AG04450 (cell line): ENCODE measurements around the gene ME1. TPM values are rescaled to one million over a fixed set of nuclear protein-coding genes. Genes with fewer than 3 reads are reported as not detected.
A peak's percentile ranks its signal among the peaks of the same experiment; 100 is the strongest.

Experiments
- CTCF ChIA-PET: fragments of 300-600, 350-600 bp; formaldehyde crosslinking; extraction: SDS; loops from one replicate; lab custom pipeline; 2022; ENCODE audit warnings: antibody characterized with exemption, inconsistent platforms; lab: Charles Lee
- POLR2A ChIA-PET: fragments of 350-600 bp; formaldehyde crosslinking; extraction: SDS; loops from one replicate; lab custom pipeline; 2021; ENCODE audit warnings: antibody characterized with exemption, inconsistent platforms; lab: Yijun Ruan, JAX
- DNase-seq: peaks from one replicate; pipeline ENCODE4 v3.0.0-alpha.2; 2011; ENCODE audit warnings: low read depth, low spot score
- H3K27ac ChIP-seq: one replicate; pipeline ENCODE4 v1.5.1; 2012; ENCODE audit warnings: low read depth, low read length, control low read depth
- H3K27me3 ChIP-seq: one replicate; pipeline ENCODE4 v1.6.0; 2012; ENCODE audit warnings: low read length; ENCODE audit not compliant: control insufficient read depth, insufficient read depth
- H3K4me3 ChIP-seq: 2 replicates; pipeline ENCODE4 v1.5.1; 2011; ENCODE audit warnings: mild to moderate bottlenecking, low read depth, low read length, control low read depth
- H3K9me3 ChIP-seq: 2 replicates; pipeline ENCODE4 v1.5.1; 2012; ENCODE audit warnings: low read length; ENCODE audit not compliant: control insufficient read depth, insufficient read depth
- CTCF ChIP-seq: IDR thresholded peaks from 2 replicates; pipeline ENCODE4 v1.5.1; 2011; ENCODE audit warnings: low read depth, low read length, control low read depth, inconsistent platforms
- polyA plus RNA-seq: library from polyadenylated mRNA; depleted of rRNA; stranded (reverse); fragments of >200 nt; gene quantifications from 2 replicates; pipeline ENCODE4 v1.2.3, GENCODE V29; 2011

Gene ME1
- polyA plus RNA-seq, 1 experiment = 31.8 TPM

- DNase-seq = peak; percentile 36
- POLR2A ChIA-PET = no interaction called here
- Histone ChIP-seq H3K4me3 (no peak overlapping the region), H3K9me3 (no peaks in the 10 kb centered on the region), H3K27ac (no peak overlapping the region), H3K27me3 (no peaks in the 10 kb centered on the region)
- TF ChIP-seq CTCF = no peak
- CTCF ChIA-PET = no interaction called here
These were observed 59.4 kb downstream of the ME1 start for GRCh38 chr6:83371423-83371822.

- no peaks in the 10 kb centered on the region for H3K9me3 ChIP-seq
- peak; percentile 34 for DNase-seq
- no peak overlapping the region for H3K4me3 ChIP-seq
- no peak overlapping the region for H3K27ac ChIP-seq
- ChIA-PET CTCF (no interaction called here), POLR2A (no interaction called here)
- no peaks in the 10 kb centered on the region for H3K27me3 ChIP-seq
- TF ChIP-seq CTCF = no peak
These were observed 60.3 kb downstream of the ME1 start for GRCh38 chr6:83370567-83370966.

- DNase-seq = no peak
- TF ChIP-seq CTCF = no peak
These were observed 61.2 kb downstream of the ME1 start for GRCh38 chr6:83369692-83370091.

GRCh38 chr6:83368577-83368976, 62.3 kb downstream of the ME1 start:
- no peaks in the 10 kb centered on the region for H3K9me3 ChIP-seq
- CTCF ChIA-PET = no interaction called here
- DNase-seq = no peak
- H3K27me3 ChIP-seq = no peaks in the 10 kb centered on the region
- H3K27ac ChIP-seq = no peak overlapping the region
- POLR2A ChIA-PET = no interaction called here
- no peak for TF ChIP-seq CTCF
- no peak overlapping the region for H3K4me3 ChIP-seq

More at GRCh38 chr6:83369692-83370091, 61.2 kb downstream of the ME1 start:
- no peaks in the 10 kb centered on the region for H3K27me3 ChIP-seq
- no peak overlapping the region for H3K27ac ChIP-seq
- CTCF ChIA-PET = no interaction called here
- POLR2A ChIA-PET = no interaction called here
- H3K9me3 ChIP-seq = no peaks in the 10 kb centered on the region
- no peak overlapping the region for H3K4me3 ChIP-seq

GRCh38 chr6:83367104-83367503, 63.7 kb downstream of the ME1 start:
- Histone ChIP-seq H3K9me3 (no peaks in the 10 kb centered on the region), H3K27me3 (no peaks in the 10 kb centered on the region), H3K4me3 (no peak overlapping the region), H3K27ac (no peak overlapping the region)
- DNase-seq = no peak
- TF ChIP-seq CTCF = no peak
- POLR2A ChIA-PET = no interaction called here
- CTCF ChIA-PET = interaction anchor here (1.1 to 1.3 kb wide), 2 partner anchors 14 to 147 kb away, joined by 3 read pairs; no protein-coding TSS in a partner anchor
